ENCODE results near the gene INHBB.

The INHBB gene

GRCh38 chr2:120346026-120346666 lies at the start of gene INHBB:
TSS of gene INHBB (plus strand) at chr2:120346136. CDS start at chr2:120346189, 53 bp downstream.
- no peak for DNase-seq (ENCODE audit: extremely low spot score)
- ChIA-PET CTCF (interaction anchor here (2.7 kb wide), 1 partner anchor 33 kb away, joined by 7 read pairs; no protein-coding TSS in a partner anchor), POLR2A (no interaction called here)
- TF ChIP-seq, protein P1, sequence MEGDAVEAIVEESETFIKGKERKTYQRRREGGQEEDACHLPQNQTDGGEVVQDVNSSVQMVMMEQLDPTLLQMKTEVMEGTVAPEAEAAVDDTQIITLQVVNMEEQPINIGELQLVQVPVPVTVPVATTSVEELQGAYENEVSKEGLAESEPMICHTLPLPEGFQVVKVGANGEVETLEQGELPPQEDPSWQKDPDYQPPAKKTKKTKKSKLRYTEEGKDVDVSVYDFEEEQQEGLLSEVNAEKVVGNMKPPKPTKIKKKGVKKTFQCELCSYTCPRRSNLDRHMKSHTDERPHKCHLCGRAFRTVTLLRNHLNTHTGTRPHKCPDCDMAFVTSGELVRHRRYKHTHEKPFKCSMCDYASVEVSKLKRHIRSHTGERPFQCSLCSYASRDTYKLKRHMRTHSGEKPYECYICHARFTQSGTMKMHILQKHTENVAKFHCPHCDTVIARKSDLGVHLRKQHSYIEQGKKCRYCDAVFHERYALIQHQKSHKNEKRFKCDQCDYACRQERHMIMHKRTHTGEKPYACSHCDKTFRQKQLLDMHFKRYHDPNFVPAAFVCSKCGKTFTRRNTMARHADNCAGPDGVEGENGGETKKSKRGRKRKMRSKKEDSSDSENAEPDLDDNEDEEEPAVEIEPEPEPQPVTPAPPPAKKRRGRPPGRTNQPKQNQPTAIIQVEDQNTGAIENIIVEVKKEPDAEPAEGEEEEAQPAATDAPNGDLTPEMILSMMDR (IDR thresholded peaks at IDR 0.05; ENCODE audit: control extremely low read depth, extremely low read depth, low read depth, missing control alignments), result no peak

GRCh38 chr2:120298173-120298835 lies 47.6 kb upstream of the INHBB start:
- TF ChIP-seq, protein P1 (IDR thresholded peaks at IDR 0.05; ENCODE audit: control extremely low read depth, extremely low read depth, low read depth, missing control alignments), result no peak
- ChIA-PET CTCF (interaction anchor here (1.1 to 5.2 kb wide), 5 partner anchors 11 to 123 kb away, joined by 3 to 38 read pairs (median 6); no protein-coding TSS in a partner anchor), POLR2A (no interaction called here)
- DNase-seq (ENCODE audit: extremely low spot score), result no peak

- POLR2A ChIA-PET, result no interaction called here
- CTCF ChIA-PET, result interaction anchor here (1.3 to 5.2 kb wide), 4 partner anchors 10 to 124 kb away, joined by 5 to 38 read pairs (median 12); no protein-coding TSS in a partner anchor
- DNase-seq (ENCODE audit: extremely low spot score), result no peak
- TF ChIP-seq, protein P1 (IDR thresholded peaks at IDR 0.05; ENCODE audit: control extremely low read depth, extremely low read depth, low read depth, missing control alignments), result no peak
These were observed 46.9 kb upstream of the INHBB start for GRCh38 chr2:120299004-120299403.

- TF ChIP-seq, protein P1 (IDR thresholded peaks at IDR 0.05; ENCODE audit: control extremely low read depth, extremely low read depth, low read depth, missing control alignments), result no peak
- DNase-seq (ENCODE audit: extremely low spot score), result no peak
- ChIA-PET POLR2A (no interaction called here), CTCF (interaction anchor here (5.2 kb wide), 1 partner anchor 13 kb away, joined by 38 read pairs; no protein-coding TSS in a partner anchor)
These were observed 46.4 kb upstream of the INHBB start for GRCh38 chr2:120299561-120299960.

GRCh38 chr2:120300385-120300784 lies 45.6 kb upstream of the INHBB start:
- ChIA-PET CTCF (interaction anchor here (1.3 to 1.7 kb wide), 4 partner anchors 10 to 18 kb away, joined by 3 to 6 read pairs (median 4); no protein-coding TSS in a partner anchor), POLR2A (no interaction called here)
- no peak for DNase-seq (ENCODE audit: extremely low spot score)
- TF ChIP-seq, protein P1 (IDR thresholded peaks at IDR 0.05; ENCODE audit: control extremely low read depth, extremely low read depth, low read depth, missing control alignments), result no peak

GRCh38 chr2:120301284-120301683 lies 44.7 kb upstream of the INHBB start:
- CTCF ChIA-PET, result interaction anchor here (0.7 to 1.7 kb wide), 5 partner anchors 9 to 19 kb away, joined by 3 to 6 read pairs (median 4); no protein-coding TSS in a partner anchor
- POLR2A ChIA-PET, result no interaction called here
- TF ChIP-seq, protein P1 (IDR thresholded peaks at IDR 0.05; ENCODE audit: control extremely low read depth, extremely low read depth, low read depth, missing control alignments), result no peak
- DNase-seq (ENCODE audit: extremely low spot score), result no peak

All from GM10248 (cell line).